ENCODE results near the gene CEP70.

- TF ChIP-seq CTCF (IDR thresholded peaks at IDR 0.05) (no peak), EZH2 (IDR thresholded peaks at IDR 0.05; ENCODE audit: borderline replicate concordance, insufficient read depth, low read depth, low read length, poor library complexity, severe bottlenecking) (no peak)
These were observed 4.5 kb upstream of the CEP70 start for GRCh38 chr3:138598534-138598933.

All from B cell (primary cell).